ENCODE data around the gene TMEM60. TPM values are rescaled to one million over a fixed set of nuclear protein-coding genes. Genes with fewer than 3 reads are reported as not detected.
"Not testable (repeated sequence)": the region's sequence is repeated elsewhere in the genome, so short reads cannot be mapped to it uniquely, and the experiment has no call there.

The TMEM60 gene
- 10 to 100 TPM; 25.0 to 25.4 TPM for total RNA-seq

GRCh38 chr7:77798394-77799077 is at the start of gene TMEM60, which contains the start of gene PHTF2:
Gene TMEM60 (minus strand): TSS chr7:77798434. CDS start chr7:77794373, 4,061 bp downstream.
Gene PHTF2 (plus strand): TSS chr7:77798773.
- Mint-ChIP-seq H3K27me3 (no peaks in the 10 kb centered on the region), H3K36me3 (ENCODE audit: low read depth) (peaks cover 70% of the 10 kb centered on the region), H3K9me3 (no peaks in the 10 kb centered on the region), H3K27ac (peak within 1 kb of the TSS; percentile 87), H3K4me3 (peak within 1 kb of the TSS; percentile 92), H3K4me1 (peaks cover 68% of the 10 kb centered on the region)
- POLR2A ChIA-PET = interaction anchor here (0.9 to 3.4 kb wide), 13 partner anchors 12 to 221 kb away, joined by 3 to 50 read pairs (median 6); partner anchors contain the start of gene RSBN1L
- DNase-seq = peak; percentile 97
- CTCF ChIA-PET = interaction anchor here (0.6 to 2.5 kb wide), 15 partner anchors 13 to 147 kb away, joined by 3 to 13 read pairs (median 5); no protein-coding TSS in a partner anchor

- no peaks in the 10 kb centered on the region for H3K9me3 Mint-ChIP-seq
- H3K4me3 Mint-ChIP-seq = no peak overlapping the region
- no peak for DNase-seq
- peaks cover 57% of the 10 kb centered on the region for H3K36me3 Mint-ChIP-seq (ENCODE audit: low read depth)
- H3K4me1 Mint-ChIP-seq = peaks cover 29% of the 10 kb centered on the region
- no peak overlapping the region for H3K27ac Mint-ChIP-seq
- ChIA-PET POLR2A (interaction anchor here (0.6 kb wide), 1 partner anchor 77 kb away, joined by 3 read pairs; no protein-coding TSS in a partner anchor), CTCF (no interaction called here)
- H3K27me3 Mint-ChIP-seq = no peaks in the 10 kb centered on the region
Observed at GRCh38 chr7:77846317-77847092, 48.3 kb upstream of the TMEM60 start.

GRCh38 chr7:77843194-77843593 is 45.0 kb upstream of the TMEM60 start:
- Mint-ChIP-seq H3K4me1 (peaks cover 26% of the 10 kb centered on the region), H3K9me3 (no peaks in the 10 kb centered on the region), H3K4me3 (no peak overlapping the region), H3K27me3 (no peaks in the 10 kb centered on the region), H3K36me3 (ENCODE audit: low read depth) (peaks cover 36% of the 10 kb centered on the region), H3K27ac (no peak overlapping the region)
- CTCF ChIA-PET = no interaction called here
- POLR2A ChIA-PET = interaction anchor here (4.1 kb wide), 1 partner anchor 9 kb away, joined by 14 read pairs; no protein-coding TSS in a partner anchor
- no peak for DNase-seq

GRCh38 chr7:77839919-77840318 is 41.7 kb upstream of the TMEM60 start:
- ChIA-PET CTCF (interaction anchor here (0.7 kb wide), 1 partner anchor 11 kb away, joined by 3 read pairs; no protein-coding TSS in a partner anchor), POLR2A (no interaction called here)
- Mint-ChIP-seq H3K36me3 (ENCODE audit: low read depth) (peaks cover 30% of the 10 kb centered on the region), H3K27me3 (no peaks in the 10 kb centered on the region), H3K9me3 (no peaks in the 10 kb centered on the region), H3K4me1 (peaks cover 25% of the 10 kb centered on the region), H3K27ac (no peak overlapping the region), H3K4me3 (no peak overlapping the region)
- no peak for DNase-seq

- no peaks in the 10 kb centered on the region for H3K27me3 Mint-ChIP-seq
- POLR2A ChIA-PET = no interaction called here
Observed at GRCh38 chr7:77838929-77839491, 40.8 kb upstream of the TMEM60 start.

GRCh38 chr7:77837966-77838365 is 39.7 kb upstream of the TMEM60 start:
- Mint-ChIP-seq H3K4me1 (peaks cover 38% of the 10 kb centered on the region), H3K27ac (no peak overlapping the region), H3K4me3 (no peak overlapping the region), H3K27me3 (no peaks in the 10 kb centered on the region), H3K9me3 (no peaks in the 10 kb centered on the region), H3K36me3 (ENCODE audit: low read depth) (peaks cover 27% of the 10 kb centered on the region)
- CTCF ChIA-PET = interaction anchor here (1.4 kb wide), 1 partner anchor 186 kb away, joined by 5 read pairs; no protein-coding TSS in a partner anchor
- POLR2A ChIA-PET = no interaction called here
- DNase-seq = no peak

More at GRCh38 chr7:77838929-77839491, 40.8 kb upstream of the TMEM60 start:
- no peaks in the 10 kb centered on the region for H3K9me3 Mint-ChIP-seq
- peaks cover 34% of the 10 kb centered on the region for H3K4me1 Mint-ChIP-seq
- H3K4me3 Mint-ChIP-seq = no peak overlapping the region
- H3K27ac Mint-ChIP-seq = no peak overlapping the region
- CTCF ChIA-PET = no interaction called here
- DNase-seq = no peak
- peaks cover 30% of the 10 kb centered on the region for H3K36me3 Mint-ChIP-seq (ENCODE audit: low read depth)

- no peaks in the 10 kb centered on the region for H3K9me3 Mint-ChIP-seq
- H3K27me3 Mint-ChIP-seq = no peaks in the 10 kb centered on the region
- DNase-seq = no peak
- H3K4me3 Mint-ChIP-seq = no peak overlapping the region
- H3K4me1 Mint-ChIP-seq = peaks cover 40% of the 10 kb centered on the region
- POLR2A ChIA-PET = no interaction called here
- no peak overlapping the region for H3K27ac Mint-ChIP-seq
- CTCF ChIA-PET = interaction anchor here (1.4 kb wide), 1 partner anchor 185 kb away, joined by 5 read pairs; no protein-coding TSS in a partner anchor
- H3K36me3 Mint-ChIP-seq (ENCODE audit: low read depth) = peaks cover 24% of the 10 kb centered on the region
Observed at GRCh38 chr7:77837275-77837674, 39.0 kb upstream of the TMEM60 start.

GRCh38 chr7:77836425-77836824 is 38.2 kb upstream of the TMEM60 start:
- H3K27ac Mint-ChIP-seq, H3K4me3 Mint-ChIP-seq, POLR2A ChIA-PET, CTCF ChIA-PET, H3K9me3 Mint-ChIP-seq, DNase-seq, H3K27me3 Mint-ChIP-seq: not testable (repeated sequence)
- peaks cover 49% of the 10 kb centered on the region for H3K4me1 Mint-ChIP-seq
- peaks cover 23% of the 10 kb centered on the region for H3K36me3 Mint-ChIP-seq (ENCODE audit: low read depth)

GRCh38 chr7:77833136-77833535 is 34.9 kb upstream of the TMEM60 start:
- Mint-ChIP-seq H3K36me3 (ENCODE audit: low read depth) (peaks cover 33% of the 10 kb centered on the region), H3K9me3 (no peaks in the 10 kb centered on the region), H3K4me3 (no peak overlapping the region), H3K27ac (peak overlapping the region; percentile 41), H3K27me3 (no peaks in the 10 kb centered on the region), H3K4me1 (peaks cover 64% of the 10 kb centered on the region)
- ChIA-PET POLR2A (interaction anchor here (1.5 to 3.2 kb wide), 5 partner anchors 11 to 187 kb away, joined by 5 to 50 read pairs (median 14); partner anchors contain the start of genes PHTF2 and TMEM60), CTCF (interaction anchor here (1.3 to 2.2 kb wide), 3 partner anchors 20 to 71 kb away, joined by 5 to 9 read pairs (median 6); no protein-coding TSS in a partner anchor)
- DNase-seq = no peak

GRCh38 chr7:77831953-77832352 is 33.7 kb upstream of the TMEM60 start:
- Mint-ChIP-seq H3K4me3 (peak overlapping the region; percentile 34), H3K36me3 (ENCODE audit: low read depth) (peaks cover 34% of the 10 kb centered on the region), H3K27ac (peak overlapping the region; percentile 84), H3K27me3 (no peaks in the 10 kb centered on the region), H3K4me1 (peaks cover 64% of the 10 kb centered on the region), H3K9me3 (no peaks in the 10 kb centered on the region)
- CTCF ChIA-PET = interaction anchor here (0.7 to 1.4 kb wide), 3 partner anchors 33 to 72 kb away, joined by 3 to 5 read pairs (median 4); partner anchors contain the start of genes PHTF2 and TMEM60
- DNase-seq = no peak
- POLR2A ChIA-PET = interaction anchor here (0.6 to 5.1 kb wide), 9 partner anchors 10 to 136 kb away, joined by 3 to 37 read pairs (median 7); partner anchors contain the start of genes PHTF2, RSBN1L and TMEM60

- peak; percentile 63 for DNase-seq
- Mint-ChIP-seq H3K27ac (peak overlapping the region; percentile 84), H3K27me3 (no peaks in the 10 kb centered on the region), H3K4me3 (peak overlapping the region; percentile 34), H3K4me1 (peaks cover 69% of the 10 kb centered on the region), H3K9me3 (no peaks in the 10 kb centered on the region), H3K36me3 (ENCODE audit: low read depth) (peaks cover 36% of the 10 kb centered on the region)
- POLR2A ChIA-PET = interaction anchor here (0.6 to 5.1 kb wide), 10 partner anchors 9 to 135 kb away, joined by 3 to 37 read pairs (median 6); partner anchors contain the start of genes PHTF2, RSBN1L and TMEM60
- CTCF ChIA-PET = interaction anchor here (0.7 to 1.4 kb wide), 4 partner anchors 33 to 72 kb away, joined by 3 to 6 read pairs (median 4); partner anchors contain the start of genes PHTF2 and TMEM60
Observed at GRCh38 chr7:77831481-77831880, 33.2 kb upstream of the TMEM60 start.

- no peak overlapping the region for H3K4me3 Mint-ChIP-seq
Observed at GRCh38 chr7:77830649-77831355, 32.6 kb upstream of the TMEM60 start.

More at GRCh38 chr7:77830649-77831355, 32.6 kb upstream of the TMEM60 start:
- peaks cover 72% of the 10 kb centered on the region for H3K4me1 Mint-ChIP-seq
- no peak for DNase-seq
- CTCF ChIA-PET = interaction anchor here (1.3 to 1.4 kb wide), 2 partner anchors 32 to 71 kb away, joined by 5 to 6 read pairs; partner anchors contain the start of genes PHTF2 and TMEM60
- no peaks in the 10 kb centered on the region for H3K27me3 Mint-ChIP-seq
- H3K36me3 Mint-ChIP-seq (ENCODE audit: low read depth) = peaks cover 36% of the 10 kb centered on the region
- H3K9me3 Mint-ChIP-seq = peaks cover under 1% of the 10 kb centered on the region
- POLR2A ChIA-PET = interaction anchor here (1.1 to 5.1 kb wide), 8 partner anchors 9 to 135 kb away, joined by 3 to 37 read pairs (median 6); partner anchors contain the start of genes PHTF2, RSBN1L and TMEM60
- H3K27ac Mint-ChIP-seq = peak overlapping the region; percentile 84
